ENCODE measurements around the gene GAA. TPM values are rescaled to one million over a fixed set of nuclear protein-coding genes. Genes with fewer than 3 reads are reported as not detected.

GAA gene
- total and polyA plus RNA-seq, 2 donors (not counting 1 experiment from before 2014, with no cell fraction given): 32.3 to 39.4 TPM

DNA sequence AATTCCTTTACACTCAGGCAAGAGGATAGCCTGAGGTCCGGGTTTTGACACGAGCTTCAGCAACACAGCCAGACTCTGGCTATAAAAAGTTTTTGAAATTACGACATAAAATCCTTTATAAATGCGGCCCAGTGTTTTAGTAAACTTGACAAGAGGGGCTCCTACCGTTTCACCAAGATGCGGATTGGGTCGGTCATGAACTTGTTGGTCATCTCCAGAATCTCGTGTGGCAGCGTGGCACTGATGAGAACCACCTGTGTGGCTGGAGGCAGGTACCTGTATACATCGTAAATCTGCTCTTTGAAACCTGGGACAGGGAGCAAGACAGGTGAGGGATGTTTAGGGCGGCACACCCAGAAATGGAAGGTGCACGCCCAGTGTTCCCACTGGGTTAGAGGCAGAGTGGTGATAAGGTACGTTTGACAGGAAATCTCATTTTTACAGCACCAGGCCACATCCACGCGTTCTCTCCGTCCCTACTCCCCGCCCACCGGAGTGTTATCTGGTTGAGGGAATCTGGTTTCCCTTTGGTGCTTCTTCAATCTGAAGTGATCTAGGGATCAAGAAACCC lies 37.6 kb downstream of the GAA start:
- peaks cover 16% of the 10 kb centered on the region for H3K79me2 ChIP-seq (ENCODE audit: control insufficient read depth, insufficient read depth, low read length)
- H3K4me2 ChIP-seq (replicated peaks; ENCODE audit: low read depth, low read length, poor library complexity, severe bottlenecking): no peak overlapping the region
- Mint-ChIP-seq H3K9me3 (ENCODE audit: insufficient read depth) (no peaks in the 10 kb centered on the region), H3K4me1 (peaks cover 1% of the 10 kb centered on the region), H3K27ac (no peak overlapping the region), H3K4me3 (no peak overlapping the region), H3K27me3 (no peaks in the 10 kb centered on the region)
- no peak overlapping the region for H3K27ac ChIP-seq (ENCODE audit: low read length in 2 of 2)
- POLR2A ChIA-PET: no interaction called here
- H3K9me3 ChIP-seq (ENCODE audit: control extremely low read depth in 1 of 3, control insufficient read depth in 2 of 3, insufficient read depth in 1 of 3, low read length in 2 of 3): no peaks in the 10 kb centered on the region
- TF ChIP-seq, protein P1, sequence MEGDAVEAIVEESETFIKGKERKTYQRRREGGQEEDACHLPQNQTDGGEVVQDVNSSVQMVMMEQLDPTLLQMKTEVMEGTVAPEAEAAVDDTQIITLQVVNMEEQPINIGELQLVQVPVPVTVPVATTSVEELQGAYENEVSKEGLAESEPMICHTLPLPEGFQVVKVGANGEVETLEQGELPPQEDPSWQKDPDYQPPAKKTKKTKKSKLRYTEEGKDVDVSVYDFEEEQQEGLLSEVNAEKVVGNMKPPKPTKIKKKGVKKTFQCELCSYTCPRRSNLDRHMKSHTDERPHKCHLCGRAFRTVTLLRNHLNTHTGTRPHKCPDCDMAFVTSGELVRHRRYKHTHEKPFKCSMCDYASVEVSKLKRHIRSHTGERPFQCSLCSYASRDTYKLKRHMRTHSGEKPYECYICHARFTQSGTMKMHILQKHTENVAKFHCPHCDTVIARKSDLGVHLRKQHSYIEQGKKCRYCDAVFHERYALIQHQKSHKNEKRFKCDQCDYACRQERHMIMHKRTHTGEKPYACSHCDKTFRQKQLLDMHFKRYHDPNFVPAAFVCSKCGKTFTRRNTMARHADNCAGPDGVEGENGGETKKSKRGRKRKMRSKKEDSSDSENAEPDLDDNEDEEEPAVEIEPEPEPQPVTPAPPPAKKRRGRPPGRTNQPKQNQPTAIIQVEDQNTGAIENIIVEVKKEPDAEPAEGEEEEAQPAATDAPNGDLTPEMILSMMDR (IDR thresholded peaks at IDR 0.05): no peak
- TF ChIP-seq EZH2 (IDR thresholded peaks at IDR 0.05; ENCODE audit: borderline replicate concordance, insufficient read depth, low read depth, low read length, poor library complexity, severe bottlenecking): no peak
- peaks cover 3 to 95% of the 10 kb centered on the region in 2 experiments for H3K36me3 ChIP-seq (replicated peaks in 1 of 2; ENCODE audit: control extremely low read depth in 1 of 2, control insufficient read depth in 1 of 2, extremely low read depth in 1 of 2, insufficient read depth in 2 of 2, low read length in 1 of 2)
- H3K4me1 ChIP-seq (ENCODE audit: control insufficient read depth in 2 of 2, insufficient read depth in 2 of 2, low read length in 2 of 2): peaks cover under 1 to 2% of the 10 kb centered on the region in 2 donors
- H2AFZ ChIP-seq (ENCODE audit: insufficient read depth, low read depth, low read length, poor library complexity, severe bottlenecking): no peak overlapping the region
- ATAC-seq (ENCODE audit: low read depth) (no peak), DNase-seq (no peak)
- H3K9ac ChIP-seq (ENCODE audit: low read length): no peak overlapping the region
- intact Hi-C loops (cut with micrococcal nuclease): no loop called here
- H4K20me1 ChIP-seq (ENCODE audit: control insufficient read depth, insufficient read depth, low read length, poor library complexity, severe bottlenecking): peaks cover 25% of the 10 kb centered on the region
- CTCF ChIA-PET: no interaction called here
- 100% methylated on average over 10 of the region's 18 CpGs for WGBS (ENCODE audit: insufficient coverage)
- H3K4me3 ChIP-seq (ENCODE audit: control extremely low read depth in 1 of 5, extremely low read depth in 1 of 5, insufficient read depth in 1 of 5, low read depth in 2 of 5, low read length in 4 of 5): no peak overlapping the region
- H3K27me3 ChIP-seq (replicated peaks in 1 of 4; ENCODE audit: control extremely low read depth in 1 of 4, control insufficient read depth in 3 of 4, insufficient read depth in 4 of 4, low read length in 3 of 4): no peaks in the 10 kb centered on the region

DNA sequence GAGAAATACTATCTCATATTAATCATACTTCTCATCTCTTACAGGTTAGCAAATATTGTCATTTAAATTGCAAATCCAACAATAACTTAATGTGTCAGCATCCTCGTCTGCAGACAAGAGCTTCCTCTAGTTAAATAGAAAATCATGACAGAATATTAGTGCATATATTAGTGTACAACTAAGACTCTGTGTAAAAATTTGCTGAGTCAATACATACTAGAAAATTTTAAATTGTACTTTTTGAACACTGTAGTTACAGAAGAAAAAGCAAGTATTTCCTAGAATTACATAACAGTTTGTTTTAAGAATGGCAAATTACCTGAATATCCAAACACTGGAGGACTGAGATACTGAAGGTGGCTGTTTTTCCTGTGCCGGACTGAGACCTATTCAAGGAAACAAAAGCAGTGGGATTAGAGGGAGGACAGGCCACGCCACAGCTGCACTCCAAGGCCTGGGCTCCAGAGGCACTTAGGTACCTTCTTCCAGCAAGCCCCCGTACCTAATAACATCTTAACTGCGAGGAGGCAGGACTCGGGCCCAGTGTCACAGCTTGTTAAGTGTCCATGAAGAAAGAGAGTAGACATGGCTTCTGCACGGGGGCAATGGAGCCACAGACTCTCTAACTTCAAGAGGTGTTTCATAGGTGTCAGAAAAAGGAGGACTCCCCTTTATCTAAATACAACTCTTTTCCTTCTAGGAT lies 40.2 kb downstream of the GAA start:
- Histone ChIP-seq H3K4me2 (replicated peaks; ENCODE audit: low read depth, low read length, poor library complexity, severe bottlenecking) (no peak overlapping the region), H3K4me1 (ENCODE audit: control insufficient read depth in 2 of 2, insufficient read depth in 2 of 2, low read length in 2 of 2) (peaks cover 18 to 26% of the 10 kb centered on the region in 2 donors), H3K36me3 (replicated peaks in 1 of 2; ENCODE audit: control extremely low read depth in 1 of 2, control insufficient read depth in 1 of 2, extremely low read depth in 1 of 2, insufficient read depth in 2 of 2, low read length in 1 of 2) (peaks cover 3 to 73% of the 10 kb centered on the region in 2 experiments), H2AFZ (ENCODE audit: insufficient read depth, low read depth, low read length, poor library complexity, severe bottlenecking) (no peak overlapping the region), H4K20me1 (ENCODE audit: control insufficient read depth, insufficient read depth, low read length, poor library complexity, severe bottlenecking) (peaks cover 51% of the 10 kb centered on the region), H3K4me3 (ENCODE audit: control extremely low read depth in 1 of 5, extremely low read depth in 1 of 5, insufficient read depth in 1 of 5, low read depth in 2 of 5, low read length in 4 of 5) (no peak overlapping the region), H3K79me2 (ENCODE audit: control insufficient read depth, insufficient read depth, low read length) (peaks cover 37% of the 10 kb centered on the region), H3K9ac (ENCODE audit: low read length) (no peak overlapping the region), H3K27me3 (replicated peaks in 1 of 4; ENCODE audit: control extremely low read depth in 1 of 4, control insufficient read depth in 3 of 4, insufficient read depth in 4 of 4, low read length in 3 of 4) (no peaks in the 10 kb centered on the region), H3K9me3 (ENCODE audit: control extremely low read depth in 1 of 3, control insufficient read depth in 2 of 3, insufficient read depth in 1 of 3, low read length in 2 of 3) (no peaks in the 10 kb centered on the region), H3K27ac (ENCODE audit: low read length in 2 of 2) (no peak overlapping the region)
- intact Hi-C loops (cut with micrococcal nuclease): no loop called here
- no peaks in the 10 kb centered on the region for H3K9me3 Mint-ChIP-seq (ENCODE audit: insufficient read depth)
- WGBS (ENCODE audit: insufficient coverage): 90% methylated on average over 2 of the region's 7 CpGs
- H3K27ac Mint-ChIP-seq: no peak overlapping the region
- TF ChIP-seq EZH2 (IDR thresholded peaks at IDR 0.05; ENCODE audit: borderline replicate concordance, insufficient read depth, low read depth, low read length, poor library complexity, severe bottlenecking): no peak
- TF ChIP-seq, protein P1 (IDR thresholded peaks at IDR 0.05): no peak
- POLR2A ChIA-PET: no interaction called here
- ATAC-seq (ENCODE audit: low read depth): no peak
- H3K4me1 Mint-ChIP-seq: peaks cover 22% of the 10 kb centered on the region
- H3K27me3 Mint-ChIP-seq: no peaks in the 10 kb centered on the region
- no peak overlapping the region for H3K4me3 Mint-ChIP-seq
- CTCF ChIA-PET: no interaction called here
- DNase-seq: no peak

Measured in B cell (primary cell).